Fibroblast of lung (primary cell): ENCODE measurements around the gene KRT8. TPM values are rescaled to one million over a fixed set of nuclear protein-coding genes. Genes with fewer than 3 reads are reported as not detected.
"Not testable (repeated sequence)": the region's sequence is repeated elsewhere in the genome, so short reads cannot be mapped to it uniquely, and the experiment has no call there.

Experiments used
- DNase-seq, 2 donors: peaks; one replicate each; pipeline versions ENCODE4 v3.0.0 to v3.0.0-alpha.2; 2010; ENCODE audit warnings: low read depth in 2 of 2
- H2AFZ ChIP-seq: 2 replicates; pipeline ENCODE4 v1.5.1; 2012; ENCODE audit warnings: low read length, control low read depth, inconsistent platforms
- H3K27ac ChIP-seq: 2 replicates; pipeline ENCODE4 v1.5.1; 2011; ENCODE audit warnings: low read length, control low read depth; ENCODE audit not compliant: insufficient read depth
- H3K27me3 ChIP-seq: 2 replicates; pipeline ENCODE4 v1.5.1; 2011; ENCODE audit warnings: mild to moderate bottlenecking, low read length; ENCODE audit not compliant: control insufficient read depth, insufficient read depth
- H3K36me3 ChIP-seq: 2 replicates; pipeline ENCODE4 v1.5.1; 2011; ENCODE audit warnings: low read length; ENCODE audit not compliant: control insufficient read depth, insufficient read depth
- H3K4me1 ChIP-seq: 2 replicates; pipeline ENCODE4 v1.5.1; 2011; ENCODE audit warnings: low read length; ENCODE audit not compliant: control insufficient read depth, insufficient read depth; ENCODE audit errors: extremely low read depth
- H3K4me2 ChIP-seq: 2 replicates; pipeline ENCODE4 v1.5.1; 2011; ENCODE audit warnings: low read length, control low read depth; ENCODE audit not compliant: insufficient read depth; ENCODE audit errors: extremely low read depth
- H3K4me3 ChIP-seq, 4 experiments: fragments of 200-600 bp in 1 of 4; sonication (generic) in 1 of 4; replicated peaks in 1 of 4; 2 replicates each; pipeline ENCODE4 v1.5.1; 2011 to 2016; ENCODE audit warnings: low read length in 4 of 4, low read depth in 3 of 4, mild to moderate bottlenecking in 3 of 4, control low read depth in 2 of 4, inconsistent platforms in 1 of 4, mixed read lengths in 1 of 4; ENCODE audit not compliant: insufficient read depth in 1 of 4; ENCODE audit errors: control extremely low read depth in 1 of 4
- H3K79me2 ChIP-seq: 2 replicates; pipeline ENCODE4 v1.5.1; 2012; ENCODE audit warnings: mild to moderate bottlenecking, low read length, inconsistent platforms; ENCODE audit not compliant: control insufficient read depth, insufficient read depth
- H3K9ac ChIP-seq: 2 replicates; pipeline ENCODE4 v1.5.1; 2011; ENCODE audit warnings: mild to moderate bottlenecking, low read length, control low read depth; ENCODE audit not compliant: insufficient read depth
- H3K9me3 ChIP-seq: 2 replicates; pipeline ENCODE4 v1.5.1; 2012; ENCODE audit warnings: low read depth, low read length; ENCODE audit not compliant: control insufficient read depth, insufficient read depth
- H4K20me1 ChIP-seq: 2 replicates; pipeline ENCODE4 v1.5.1; 2011; ENCODE audit warnings: low read length; ENCODE audit not compliant: control insufficient read depth, insufficient read depth; ENCODE audit errors: extremely low read depth
- EZH2 ChIP-seq: IDR thresholded peaks from 2 replicates; pipeline ENCODE4 v1.5.1; 2012; ENCODE audit warnings: low read length, control low read depth, mild to moderate bottlenecking; ENCODE audit errors: missing control alignments
- polyA minus RNA-seq: library from RNA; depleted of rRNA, polyadenylated mRNA; stranded (reverse); fragments of >200 nt; gene quantifications from 2 replicates; pipeline ENCODE4 v1.2.3, GENCODE V29; 2011; ENCODE audit warnings: low replicate concordance
- polyA plus RNA-seq, 2 donors: library from polyadenylated mRNA; depleted of rRNA in 1 of 2; stranded (reverse) in 1 of 2; unstranded in 1 of 2; fragments of >200 nt; gene quantifications; 2 replicates each; pipeline ENCODE4 v1.2.1, GENCODE V29; 2011 to 2012; ENCODE audit warnings: missing spikeins in 1 of 2
- total RNA-seq: library from RNA; depleted of rRNA; stranded (reverse); fragments of >200 nt; gene quantifications from 2 replicates; pipeline ENCODE4 v1.2.1, GENCODE V29; 2014
- TF ChIP-seq, protein P1 (sequence below), 2 donors: IDR thresholded peaks in 1 of 2; conservative IDR thresholded peaks in 1 of 2; 1 replicate in 1 of 2; 2 replicates in 1 of 2; pipeline ENCODE4 v1.5.1; 2011 to 2012; ENCODE audit warnings: low read length in 2 of 2, control low read depth in 1 of 2, inconsistent platforms in 1 of 2, low read depth in 1 of 2, mild to moderate bottlenecking in 1 of 2

Gene KRT8
- total RNA-seq (0.66 and 1.5 TPM in 2 replicates), polyA plus RNA-seq (2.5 and 16.3 TPM in 2 replicates), polyA minus RNA-seq (2.4 and 13.1 TPM in 2 replicates)
- polyA plus RNA-seq (2012), result 3.0 and 21.1 TPM in 2 replicates

GRCh38 chr12:52904509-52905300 is at the start of gene KRT8:
KRT8 (minus strand) TSS chr12:52905076; CDS start chr12:52904981, 95 bp downstream.
- not testable (repeated sequence) for H3K4me2 ChIP-seq, H2AFZ ChIP-seq, H3K9ac ChIP-seq

GRCh38 chr12:52953181-52953841 is 48.4 kb upstream of the KRT8 start:
- H3K36me3 ChIP-seq, result no peaks in the 10 kb centered on the region
- no peak overlapping the region for H2AFZ ChIP-seq
- H3K9me3 ChIP-seq, result no peaks in the 10 kb centered on the region
- no peaks in the 10 kb centered on the region for H4K20me1 ChIP-seq
- no peaks in the 10 kb centered on the region for H3K4me1 ChIP-seq
- DNase-seq, result no peak
- H3K27ac ChIP-seq, result no peak overlapping the region
- no peak overlapping the region for H3K4me2 ChIP-seq
- H3K4me3 ChIP-seq, result no peak overlapping the region
- H3K9ac ChIP-seq, result no peak overlapping the region
- no peaks in the 10 kb centered on the region for H3K27me3 ChIP-seq
- no peaks in the 10 kb centered on the region for H3K79me2 ChIP-seq
- TF ChIP-seq, protein P1, sequence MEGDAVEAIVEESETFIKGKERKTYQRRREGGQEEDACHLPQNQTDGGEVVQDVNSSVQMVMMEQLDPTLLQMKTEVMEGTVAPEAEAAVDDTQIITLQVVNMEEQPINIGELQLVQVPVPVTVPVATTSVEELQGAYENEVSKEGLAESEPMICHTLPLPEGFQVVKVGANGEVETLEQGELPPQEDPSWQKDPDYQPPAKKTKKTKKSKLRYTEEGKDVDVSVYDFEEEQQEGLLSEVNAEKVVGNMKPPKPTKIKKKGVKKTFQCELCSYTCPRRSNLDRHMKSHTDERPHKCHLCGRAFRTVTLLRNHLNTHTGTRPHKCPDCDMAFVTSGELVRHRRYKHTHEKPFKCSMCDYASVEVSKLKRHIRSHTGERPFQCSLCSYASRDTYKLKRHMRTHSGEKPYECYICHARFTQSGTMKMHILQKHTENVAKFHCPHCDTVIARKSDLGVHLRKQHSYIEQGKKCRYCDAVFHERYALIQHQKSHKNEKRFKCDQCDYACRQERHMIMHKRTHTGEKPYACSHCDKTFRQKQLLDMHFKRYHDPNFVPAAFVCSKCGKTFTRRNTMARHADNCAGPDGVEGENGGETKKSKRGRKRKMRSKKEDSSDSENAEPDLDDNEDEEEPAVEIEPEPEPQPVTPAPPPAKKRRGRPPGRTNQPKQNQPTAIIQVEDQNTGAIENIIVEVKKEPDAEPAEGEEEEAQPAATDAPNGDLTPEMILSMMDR (conservative IDR thresholded peaks at IDR 0.05 in 1 of 2, IDR thresholded peaks at IDR 0.05 in 1 of 2; ENCODE audit: low read depth in 1 of 2, low read length in 2 of 2), result no peak
- no peak for TF ChIP-seq EZH2

More at GRCh38 chr12:52904509-52905300, at the start of gene KRT8:
- H3K27ac ChIP-seq, H3K27me3 ChIP-seq, H3K36me3 ChIP-seq, H3K9me3 ChIP-seq, H3K79me2 ChIP-seq, H3K4me1 ChIP-seq, H3K4me3 ChIP-seq, H4K20me1 ChIP-seq: not testable (repeated sequence)
- DNase-seq, result peak in 1 of 2 donors; percentile 65

GRCh38 chr12:52952076-52952801 is 47.4 kb upstream of the KRT8 start:
- Histone ChIP-seq H3K9ac (no peak overlapping the region), H3K79me2 (no peaks in the 10 kb centered on the region), H3K4me1 (no peaks in the 10 kb centered on the region), H4K20me1 (no peaks in the 10 kb centered on the region), H3K4me2 (no peak overlapping the region), H3K9me3 (no peaks in the 10 kb centered on the region), H3K4me3 (no peak overlapping the region), H2AFZ (no peak overlapping the region), H3K27me3 (no peaks in the 10 kb centered on the region), H3K27ac (no peak overlapping the region), H3K36me3 (no peaks in the 10 kb centered on the region)
- DNase-seq, result no peak
- TF ChIP-seq, protein P1 (conservative IDR thresholded peaks at IDR 0.05 in 1 of 2, IDR thresholded peaks at IDR 0.05 in 1 of 2; ENCODE audit: low read depth in 1 of 2, low read length in 2 of 2), result no peak
- no peak for TF ChIP-seq EZH2
